ENCODE measurements around the gene PIK3R2.

DNA sequence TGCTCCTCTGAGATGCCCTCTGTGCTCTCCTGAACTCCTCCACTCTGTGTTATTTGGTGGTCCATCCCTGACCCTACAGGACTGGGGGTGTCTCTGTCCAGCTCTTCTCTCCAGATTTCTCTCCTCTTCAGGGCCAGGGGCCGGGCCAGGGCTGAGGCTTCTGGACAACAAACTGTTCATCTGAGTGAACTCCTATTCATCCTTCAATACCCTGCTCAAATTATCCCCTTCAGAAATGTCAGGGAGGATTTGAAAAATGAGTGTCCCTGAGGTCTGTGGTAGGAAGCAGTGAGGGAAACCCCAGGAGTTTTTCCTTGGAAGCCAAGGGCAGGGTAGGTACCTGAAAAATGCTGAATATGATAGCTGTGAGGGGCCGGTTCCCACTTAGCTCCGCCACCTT is 65.6 kb downstream of the PIK3R2 start:
- TF ChIP-seq SUZ12 (IDR thresholded peaks at IDR 0.05; ENCODE audit: extremely low read depth, insufficient read depth, insufficient read length) = no peak
- no peak for TF ChIP-seq YY1 (IDR thresholded peaks at IDR 0.05; ENCODE audit: insufficient read depth, insufficient read length)
- TF ChIP-seq ZNF274 (IDR thresholded peaks at IDR 0.05; ENCODE audit: low read depth, low read length) = no peak
